Coronary artery (tissue), 2 donors: ENCODE data around the gene CHST10.

ENCODE experiments used
- DNase-seq: peaks from one replicate; pipeline ENCODE4 v3.0.0-alpha.2; 2017; ENCODE audit warnings: low spot score
- H3K27ac ChIP-seq, 2 donors: fragments of 200-600 bp; sonication (generic); one replicate each; pipeline ENCODE4 v1.5.1; 2016 to 2019
- H3K4me3 ChIP-seq: fragments of 200-600 bp; sonication (generic); 2 replicates; pipeline ENCODE4 v1.5.1; 2016; ENCODE audit warnings: mild to moderate bottlenecking, moderate library complexity
- CTCF ChIP-seq: fragments of 200-600 bp; sonication (generic); IDR thresholded peaks from one replicate; pipeline ENCODE4 v1.5.1; 2019; ENCODE audit warnings: antibody characterized with exemption

The CHST10 gene

GRCh38 chr2:100408941-100409340 is 8.5 kb downstream of the CHST10 start:
- DNase-seq: no peak
- Histone ChIP-seq H3K27ac (no peak overlapping the region), H3K4me3 (no peak overlapping the region)
- no peak for TF ChIP-seq CTCF

- H3K27ac ChIP-seq: no peak overlapping the region
- no peak for TF ChIP-seq CTCF
- no peak overlapping the region for H3K4me3 ChIP-seq
- DNase-seq: no peak
Measured at GRCh38 chr2:100408104-100408503, 9.4 kb downstream of the CHST10 start.

GRCh38 chr2:100407563-100407962 is 9.9 kb downstream of the CHST10 start:
- peak; percentile 40 for DNase-seq
- no peak for TF ChIP-seq CTCF
- Histone ChIP-seq H3K27ac (no peak overlapping the region), H3K4me3 (no peak overlapping the region)

GRCh38 chr2:100407073-100407472 is 10.4 kb downstream of the CHST10 start:
- no peak for TF ChIP-seq CTCF
- H3K4me3 ChIP-seq: no peak overlapping the region
- no peak overlapping the region for H3K27ac ChIP-seq
- no peak for DNase-seq

GRCh38 chr2:100406120-100406508 is 11.4 kb downstream of the CHST10 start:
- DNase-seq: peak; percentile 50
- TF ChIP-seq CTCF: no peak
- no peak overlapping the region for H3K4me3 ChIP-seq
- H3K27ac ChIP-seq: no peak overlapping the region

GRCh38 chr2:100405403-100406119 is 11.9 kb downstream of the CHST10 start:
- H3K4me3 ChIP-seq: no peak overlapping the region
- no peak for TF ChIP-seq CTCF
- no peak overlapping the region for H3K27ac ChIP-seq
- DNase-seq: peak; percentile 43

- H3K27ac ChIP-seq: no peak overlapping the region
- no peak overlapping the region for H3K4me3 ChIP-seq
- TF ChIP-seq CTCF: no peak
- no peak for DNase-seq
Measured at GRCh38 chr2:100404411-100404810, 13.1 kb downstream of the CHST10 start.
